ENCODE measurements around the gene HASPIN.
"Not testable (repeated sequence)": the region's sequence is repeated elsewhere in the genome, so short reads cannot be mapped to it uniquely, and the experiment has no call there.

HASPIN gene

DNA sequence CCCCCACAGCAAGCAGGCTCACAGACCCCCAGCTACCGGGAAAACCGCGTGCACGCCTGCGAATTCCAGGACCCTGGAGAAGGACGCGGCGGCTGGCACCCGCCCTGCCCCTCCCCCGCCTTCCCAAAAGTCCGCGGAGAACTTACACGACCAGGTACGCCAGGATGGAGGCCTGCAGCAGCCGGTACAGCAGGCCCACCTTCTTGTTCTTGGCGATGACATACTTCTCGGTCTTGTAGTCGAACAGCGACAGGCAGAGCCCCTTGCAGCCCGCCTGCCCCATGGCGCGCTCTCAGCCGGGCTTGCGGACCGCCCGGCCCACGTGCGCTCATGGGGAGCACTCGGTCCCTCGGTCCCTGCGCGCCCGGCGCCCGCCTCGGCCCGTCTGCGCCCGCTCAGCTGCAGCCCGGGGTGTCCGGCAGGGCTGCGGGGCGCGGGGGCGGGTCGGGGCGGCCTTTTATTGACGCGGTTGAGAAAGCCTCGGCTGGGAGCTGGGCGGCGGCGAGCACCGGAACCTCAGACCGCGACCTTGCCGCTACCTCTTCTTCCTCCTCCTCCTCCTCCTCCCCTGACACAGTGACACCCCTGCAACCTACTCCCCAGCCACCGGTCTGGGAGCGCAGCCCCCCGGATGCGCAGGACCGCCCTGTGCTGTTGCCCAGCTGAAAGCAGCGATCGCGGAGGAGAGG lies 27.8 kb upstream of the HASPIN start, which contains the start of gene P2RX5:
P2RX5 (minus strand) TSS at position 433 of the 689 bp plus-strand sequence; CDS start at position 283, 150 bp downstream.
- DNase-seq (ENCODE audit: low read depth in 2 of 2): no peak

DNA sequence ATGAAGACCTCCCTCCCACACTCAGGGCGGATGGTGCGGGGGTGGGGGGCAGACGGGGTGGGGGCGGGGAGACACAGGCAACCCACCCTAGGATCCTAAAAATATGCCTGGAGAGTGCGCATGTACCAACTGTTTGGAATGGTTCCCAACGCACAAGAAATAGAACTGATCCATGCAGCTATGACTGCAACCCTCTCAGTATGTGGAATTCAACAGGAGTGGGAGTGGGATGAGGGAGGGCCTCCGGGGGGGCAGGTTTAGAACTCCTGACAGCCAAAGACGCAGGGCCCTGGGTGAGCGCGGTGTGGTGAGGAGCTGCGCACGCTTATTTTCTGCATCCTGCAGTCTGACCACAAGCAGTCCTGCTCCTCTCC lies 26.6 kb upstream of the HASPIN start:
- DNase-seq (ENCODE audit: low read depth in 2 of 2): no peak

DNA sequence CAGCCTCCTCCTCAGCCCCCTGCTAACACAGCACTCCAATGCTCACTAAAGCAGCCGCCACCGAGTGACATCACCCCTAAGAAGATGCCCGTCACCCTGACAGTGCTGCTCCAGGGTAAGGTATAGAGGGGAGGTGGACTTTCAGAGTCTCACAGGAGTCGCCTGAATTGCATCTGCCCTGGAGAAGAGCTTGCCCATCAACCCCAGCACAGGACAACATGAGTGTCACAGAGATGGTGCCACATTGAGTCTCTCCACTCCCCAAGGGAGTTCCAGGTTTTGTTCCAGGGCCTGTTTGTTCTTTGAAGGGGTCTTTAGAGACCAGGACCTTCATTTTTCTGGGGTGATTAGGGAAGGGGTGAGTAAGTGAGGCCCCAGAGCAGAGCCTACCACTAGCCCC lies 25.6 kb upstream of the HASPIN start:
- DNase-seq (ENCODE audit: low read depth in 2 of 2): no peak

DNA sequence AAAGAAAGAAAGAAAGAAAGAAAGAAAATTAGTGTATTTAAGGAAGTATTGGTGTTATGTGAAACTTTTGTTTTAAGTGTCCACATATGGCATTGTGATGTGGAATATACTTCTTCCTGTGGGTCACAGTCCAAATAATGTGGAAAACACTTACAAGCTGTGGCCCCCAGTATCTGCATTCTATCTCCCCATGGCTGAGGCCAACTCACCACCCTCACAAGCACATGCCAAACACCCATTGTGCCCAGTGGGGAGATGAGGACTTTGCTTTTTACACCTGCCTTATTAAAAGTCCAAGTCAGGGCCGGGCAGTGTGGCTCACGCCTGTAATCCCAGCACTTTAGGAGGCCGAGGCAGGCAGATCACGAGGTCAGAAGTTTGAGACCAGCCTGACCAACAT lies 23.8 kb upstream of the HASPIN start:
- DNase-seq (ENCODE audit: low read depth in 2 of 2): no peak

DNA sequence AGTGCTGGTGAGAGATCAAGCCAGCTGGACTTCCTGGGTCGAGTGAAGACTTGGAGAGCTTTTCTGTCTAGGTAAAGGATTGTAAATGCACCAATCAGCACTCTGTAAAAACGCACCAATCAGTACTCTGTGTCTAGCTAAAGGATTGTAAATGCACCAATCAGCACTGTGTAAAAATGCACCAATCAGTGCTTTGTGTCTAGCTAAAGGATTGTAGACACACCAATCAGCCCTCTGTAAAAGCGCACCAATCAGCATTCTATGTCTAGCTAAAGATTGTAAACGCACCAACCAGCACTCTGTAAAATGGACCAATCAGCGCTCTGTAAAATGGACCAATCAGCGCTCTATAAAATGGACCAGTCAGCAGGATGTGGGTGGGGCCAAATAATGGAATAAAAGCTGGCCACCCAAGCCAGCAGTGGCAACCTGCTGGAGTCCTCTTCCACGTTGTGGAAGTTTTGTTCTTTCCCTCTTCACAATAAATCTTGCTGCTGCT lies 21.6 kb upstream of the HASPIN start:
- not testable (repeated sequence) for DNase-seq (ENCODE audit: low read depth in 2 of 2)

DNA sequence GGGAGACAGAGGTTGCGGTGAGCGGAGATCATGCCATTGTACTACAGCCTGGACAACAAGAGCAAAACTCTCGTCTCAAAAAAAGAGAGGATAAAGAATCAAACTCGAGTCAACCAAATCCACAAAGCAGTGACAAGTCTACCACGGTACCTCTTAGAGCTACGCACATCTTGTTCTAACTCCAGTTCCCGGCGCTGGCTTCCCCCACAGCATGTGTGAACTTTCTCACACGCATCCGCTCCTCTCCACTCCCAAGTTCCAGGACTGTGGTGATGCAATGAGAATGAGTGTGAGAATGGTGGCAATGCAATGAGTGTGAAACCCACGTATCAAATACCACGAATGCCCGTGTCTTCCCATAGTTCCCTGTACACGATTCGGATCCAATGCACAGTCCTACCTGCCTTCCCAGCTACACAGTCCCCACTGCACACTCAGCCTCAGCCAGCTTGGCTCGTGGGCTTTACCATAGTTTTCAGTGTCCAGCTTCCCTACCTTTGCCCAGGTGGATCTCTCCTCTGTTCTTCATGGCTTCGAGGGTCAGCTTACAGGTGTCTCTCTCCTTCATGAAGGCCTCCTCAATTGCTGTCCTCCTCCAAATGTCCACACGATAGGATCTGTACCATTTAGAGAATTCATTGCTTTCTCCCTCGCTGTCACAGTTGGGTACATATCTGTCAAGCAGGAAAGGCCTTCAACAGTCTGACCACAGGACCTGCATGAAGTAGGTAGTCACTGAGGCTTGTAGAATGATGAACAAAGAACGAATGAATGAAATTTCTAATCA lies 18.6 kb upstream of the HASPIN start:
- DNase-seq (ENCODE audit: low read depth in 2 of 2): no peak

DNA sequence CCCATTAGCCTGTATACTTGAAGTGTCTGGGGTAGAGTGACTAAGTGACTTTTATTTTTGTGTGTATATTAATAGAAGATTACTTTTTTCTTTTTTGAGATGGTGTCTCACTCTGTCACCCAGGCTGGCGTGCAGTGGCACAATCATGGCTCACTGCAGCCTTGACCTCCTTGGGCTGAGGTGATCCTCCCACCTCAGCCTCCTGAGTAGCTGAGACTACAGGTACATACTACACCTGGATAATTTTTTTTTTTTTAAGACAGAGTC lies 18.1 kb upstream of the HASPIN start:
- not testable (repeated sequence) for DNase-seq (ENCODE audit: low read depth in 2 of 2)

DNA sequence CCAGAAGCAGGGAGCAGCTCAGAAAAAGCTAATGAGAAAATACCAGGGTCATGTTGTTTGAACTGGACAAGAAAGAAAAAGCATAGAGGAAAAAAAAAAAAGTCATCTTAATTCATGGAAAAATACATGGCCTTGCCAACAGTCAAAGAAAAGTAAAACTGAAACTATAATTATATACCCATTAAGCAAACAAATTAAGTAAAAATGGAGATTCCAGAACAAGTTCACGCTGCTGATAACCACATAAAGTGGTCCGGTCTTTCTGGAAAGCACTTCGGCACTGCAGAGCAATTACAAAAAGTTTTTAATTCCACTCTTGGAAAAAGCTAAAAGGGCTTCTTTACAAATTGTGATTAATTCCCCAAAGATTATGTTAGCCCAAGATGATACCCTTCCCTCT lies 15.3 kb upstream of the HASPIN start:
- DNase-seq (ENCODE audit: low read depth in 2 of 2): no peak

DNA sequence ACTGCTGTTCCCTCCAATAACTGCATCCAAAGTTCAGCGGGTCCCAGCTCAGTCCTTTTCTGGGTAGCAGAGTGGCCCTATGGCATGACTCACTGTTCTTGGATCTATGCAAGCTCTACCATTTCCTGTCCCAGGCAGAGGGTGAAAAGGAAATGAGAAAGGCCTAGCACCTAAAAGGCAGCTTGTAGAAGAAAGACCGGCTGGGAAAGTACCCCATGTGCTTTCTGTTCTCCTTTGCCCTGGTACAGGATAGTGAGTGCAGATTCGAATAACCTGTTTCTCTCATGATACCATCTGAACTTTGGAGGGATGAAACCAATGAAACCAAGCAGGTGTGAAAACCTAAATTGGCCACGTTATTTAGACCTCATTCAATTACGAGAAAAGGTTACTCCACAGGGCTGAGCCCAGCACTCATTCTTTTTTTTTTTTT lies 12.7 kb upstream of the HASPIN start:
- no peak for DNase-seq (ENCODE audit: low read depth in 2 of 2)

DNA sequence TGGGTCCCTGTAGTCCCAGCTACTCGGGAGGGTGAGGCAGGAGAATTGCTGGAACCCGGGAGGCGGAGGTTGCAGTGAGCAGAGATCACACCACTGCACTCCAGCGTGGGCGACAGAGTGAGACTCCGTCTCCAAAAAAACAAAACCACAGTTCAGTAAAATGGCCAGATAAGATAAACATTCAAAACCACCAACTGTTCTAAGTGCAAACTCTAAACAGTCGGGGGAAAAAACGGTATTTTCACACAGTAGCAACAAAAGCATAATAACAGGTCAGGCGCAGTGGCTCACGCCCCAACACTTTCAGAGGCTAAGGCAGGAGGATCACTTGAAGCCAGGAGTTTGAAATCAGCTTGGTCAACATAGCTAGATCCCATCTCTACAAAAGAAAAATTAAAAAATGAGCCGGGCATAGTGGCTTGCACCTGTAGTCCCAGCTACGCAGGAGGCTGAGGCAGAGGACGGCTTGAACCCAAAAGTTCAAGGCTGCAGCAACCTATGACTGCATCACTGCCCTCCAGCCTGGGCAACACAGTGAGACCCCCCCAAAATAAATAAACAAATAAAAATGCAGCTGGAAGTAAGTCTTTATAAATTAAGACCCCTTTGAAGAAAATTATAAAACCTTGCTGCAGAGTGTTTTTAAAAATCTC lies 10.8 kb upstream of the HASPIN start:
- no peak for DNase-seq (ENCODE audit: low read depth in 2 of 2)

DNA sequence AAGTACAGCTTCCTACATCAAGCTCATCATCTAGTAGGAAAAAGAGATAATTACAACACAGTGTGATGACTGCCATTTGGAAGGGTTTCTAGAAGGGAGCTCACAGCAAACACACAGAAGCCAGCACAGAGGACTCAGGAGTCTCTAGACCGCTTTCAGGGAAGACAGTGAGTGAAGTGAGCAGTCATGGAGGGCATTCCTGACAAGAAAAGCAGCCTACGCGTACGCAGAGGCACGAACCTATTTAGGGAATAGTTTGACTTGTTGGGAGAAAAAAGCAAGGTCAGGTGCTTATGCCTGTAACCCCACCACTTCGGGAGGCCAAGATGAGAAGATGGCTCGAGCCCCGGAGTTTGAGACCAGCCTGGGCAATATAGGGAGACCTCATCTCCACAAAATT lies 8.4 kb upstream of the HASPIN start:
- DNase-seq (ENCODE audit: low read depth in 2 of 2): no peak

DNA sequence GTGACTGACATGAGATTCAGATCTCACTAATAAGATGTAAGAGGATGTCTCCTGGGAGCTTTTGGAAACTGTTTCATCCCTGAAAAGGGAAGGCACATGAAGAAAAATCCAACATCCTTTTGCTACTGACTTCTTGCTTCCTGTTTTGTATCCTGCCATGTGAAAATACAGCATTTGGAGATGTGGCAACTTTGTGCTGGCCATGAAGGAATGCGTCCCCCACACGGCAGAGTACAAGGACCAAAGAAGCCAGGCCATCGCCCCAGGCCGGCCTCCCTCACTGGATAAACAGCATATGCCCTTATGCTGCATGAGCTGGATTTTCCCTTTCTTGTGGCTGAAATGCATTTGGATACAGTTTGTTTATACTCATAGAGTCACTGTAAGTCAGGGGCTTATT lies 5.5 kb upstream of the HASPIN start:
- no peak for DNase-seq (ENCODE audit: low read depth in 2 of 2)

DNA sequence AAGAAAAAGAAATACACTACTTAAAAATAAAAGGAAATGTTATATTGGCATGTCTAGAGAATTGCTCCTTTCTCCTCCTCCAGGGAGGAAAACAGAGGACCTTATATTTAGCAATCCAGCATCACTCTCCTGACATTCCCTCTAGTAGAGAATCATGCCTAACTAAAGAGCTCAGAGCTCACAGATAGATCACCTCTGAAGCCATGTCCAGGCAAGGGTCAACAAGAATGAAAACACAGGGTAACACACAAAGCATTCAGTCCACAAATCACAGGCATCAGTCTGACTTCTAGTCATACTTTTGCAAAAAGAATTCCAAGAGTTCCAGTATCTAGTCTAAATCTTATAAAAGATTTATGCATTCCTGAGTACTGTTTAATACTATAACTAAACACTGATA lies 4.4 kb upstream of the HASPIN start:
- no peak for DNase-seq (ENCODE audit: low read depth in 2 of 2)

DNA sequence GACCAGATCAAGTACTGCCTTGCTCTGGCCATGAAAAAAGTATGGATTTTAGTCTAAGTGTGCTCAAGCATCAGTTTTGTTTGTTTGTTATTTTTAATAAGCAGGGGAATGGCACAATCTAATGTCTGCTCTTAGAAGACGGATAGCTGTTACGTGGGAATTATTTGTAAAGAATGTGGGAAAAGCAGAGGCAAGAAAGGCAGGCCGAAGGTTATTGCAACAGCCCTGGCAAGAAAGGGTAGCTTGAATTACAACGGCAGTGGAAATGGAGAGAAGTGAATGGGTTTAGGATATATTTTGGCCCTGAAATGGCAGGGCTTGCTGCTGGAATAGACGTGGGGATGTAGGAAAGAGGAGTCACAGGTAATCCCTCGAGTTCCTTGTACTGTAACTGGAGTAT lies 987 bp upstream of the HASPIN start:
- DNase-seq (ENCODE audit: low read depth in 2 of 2): no peak

DNA sequence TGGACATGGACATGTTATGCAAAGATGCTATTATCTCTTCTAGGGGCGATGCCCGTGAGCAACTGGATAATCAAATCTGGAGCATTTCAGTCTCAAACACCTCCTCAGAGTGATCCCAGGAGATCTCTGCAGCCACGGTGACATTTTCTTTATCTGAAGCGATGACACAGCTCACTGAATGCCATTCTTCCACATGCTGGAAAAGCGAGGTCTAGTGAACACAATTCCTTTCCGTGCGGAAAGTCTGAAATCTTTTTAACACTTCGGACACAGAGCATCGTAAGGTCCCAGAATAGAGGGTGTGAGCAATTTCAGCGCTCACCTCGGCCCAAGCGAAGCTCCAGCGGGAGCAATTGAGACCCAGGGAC lies 531 bp upstream of the HASPIN start:
- no peak for DNase-seq (ENCODE audit: low read depth in 2 of 2)

DNA sequence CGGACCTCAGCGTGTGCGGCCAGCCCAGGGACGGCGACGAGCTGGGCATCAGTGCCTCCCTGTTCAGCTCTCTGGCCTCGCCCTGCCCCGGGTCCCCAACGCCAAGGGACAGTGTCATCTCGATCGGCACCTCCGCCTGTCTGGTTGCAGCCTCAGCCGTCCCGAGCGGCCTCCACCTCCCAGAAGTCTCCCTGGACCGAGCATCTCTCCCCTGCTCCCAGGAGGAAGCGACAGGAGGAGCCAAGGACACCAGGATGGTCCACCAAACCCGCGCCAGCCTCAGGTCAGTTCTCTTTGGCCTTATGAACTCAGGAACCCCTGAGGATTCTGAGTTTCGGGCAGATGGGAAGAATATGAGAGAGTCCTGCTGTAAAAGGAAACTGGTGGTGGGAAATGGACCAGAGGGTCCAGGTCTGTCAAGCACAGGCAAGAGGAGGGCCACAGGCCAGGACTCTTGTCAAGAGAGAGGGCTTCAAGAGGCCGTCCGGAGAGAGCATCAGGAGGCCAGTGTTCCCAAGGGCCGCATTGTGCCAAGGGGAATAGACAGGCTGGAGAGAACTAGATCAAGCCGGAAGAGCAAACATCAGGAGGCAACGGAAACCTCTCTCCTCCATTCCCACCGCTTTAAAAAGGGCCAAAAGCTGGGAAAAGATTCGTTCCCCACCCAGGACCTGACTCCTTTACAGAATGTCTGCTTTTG lies 825 bp downstream of the HASPIN start:
- DNase-seq (ENCODE audit: low read depth in 2 of 2): no peak

DNA sequence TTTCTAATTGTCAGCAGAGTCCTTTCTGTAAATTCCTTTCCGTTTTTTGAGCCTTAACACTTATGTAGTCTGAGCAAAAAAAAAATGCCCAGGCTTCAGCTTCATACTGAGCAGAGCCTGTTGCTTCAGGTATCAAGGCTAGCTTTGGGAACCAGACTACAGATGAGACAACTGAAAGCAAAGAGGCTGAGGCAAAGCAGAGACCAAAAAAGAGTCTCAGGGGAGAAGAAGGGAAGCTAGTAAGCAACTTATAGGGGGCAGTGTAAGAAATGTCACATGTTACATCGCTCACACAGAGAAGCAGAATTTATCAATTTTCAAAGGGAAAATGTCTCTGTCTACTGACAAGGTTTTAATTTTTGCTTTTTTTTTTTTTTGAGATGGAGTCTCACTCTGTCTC lies 3.3 kb downstream of the HASPIN start:
- DNase-seq (ENCODE audit: low read depth in 2 of 2): no peak

DNA sequence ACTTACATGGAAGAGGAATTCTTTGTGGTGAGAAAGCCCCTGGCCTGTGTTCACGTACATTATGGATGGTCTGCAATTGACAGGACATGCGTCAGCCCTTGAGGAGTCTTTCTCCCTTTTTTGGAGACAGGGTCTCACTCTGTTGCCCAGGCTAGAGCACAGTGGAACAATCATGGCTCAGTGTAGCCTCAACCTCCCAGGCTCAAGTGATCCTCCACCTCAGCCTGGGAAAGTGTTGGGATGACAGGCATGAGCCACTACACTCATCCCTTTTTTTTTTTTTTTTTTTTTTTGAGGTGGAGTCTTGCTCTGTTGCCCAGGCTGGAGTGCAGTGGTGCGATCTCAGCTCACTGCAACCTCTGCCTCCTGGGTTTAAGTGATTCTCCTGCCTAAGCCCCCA lies 4.4 kb downstream of the HASPIN start:
- not testable (repeated sequence) for DNase-seq (ENCODE audit: low read depth in 2 of 2)

DNA sequence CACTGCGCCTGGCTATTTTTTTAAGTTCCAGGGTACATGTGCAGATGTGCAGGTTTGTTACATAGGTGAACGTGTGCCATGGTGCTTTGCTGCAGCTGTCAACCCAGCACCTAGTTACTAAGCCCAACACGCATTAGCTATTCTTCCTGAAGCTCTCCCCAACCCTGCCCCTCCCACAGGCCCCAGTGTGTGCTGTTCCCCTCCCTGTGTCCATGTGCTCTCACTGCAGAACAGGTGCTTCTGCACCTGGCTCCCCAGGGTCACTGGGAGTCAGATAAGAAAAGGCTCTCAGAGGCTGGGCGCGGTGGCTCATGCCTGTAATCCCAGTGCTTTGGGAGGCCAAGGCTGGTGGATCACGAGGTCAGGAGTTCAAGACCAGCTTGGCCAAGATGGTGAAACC lies 6.2 kb downstream of the HASPIN start:
- DNase-seq (ENCODE audit: low read depth in 2 of 2): no peak

DNA sequence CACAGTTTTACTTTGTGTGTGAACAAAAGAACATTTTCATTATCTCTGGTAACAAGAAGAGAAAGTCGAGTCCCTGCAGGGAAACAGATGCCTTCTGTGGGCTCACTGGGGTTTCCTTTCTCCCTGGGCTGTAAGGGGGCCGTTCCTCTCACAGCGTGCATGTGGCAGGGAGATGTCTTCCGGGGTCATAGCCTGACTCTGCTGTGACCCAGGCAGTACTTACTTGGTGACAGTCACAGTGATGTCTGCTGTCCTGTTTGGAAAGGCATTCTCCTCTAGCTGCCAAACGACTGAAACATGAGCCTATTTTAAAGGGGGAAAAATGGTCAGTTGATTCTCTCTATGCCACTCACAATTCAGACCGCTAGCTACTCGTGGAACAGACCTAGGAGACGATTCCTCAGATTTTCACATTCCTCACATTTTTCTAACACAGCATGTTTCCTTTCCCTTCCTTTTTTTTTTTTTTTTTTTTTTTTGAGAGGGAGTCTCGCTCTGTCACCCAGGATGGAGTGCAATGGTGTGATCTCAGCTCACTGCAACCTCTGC lies 7.3 kb downstream of the HASPIN start:
- peak in 1 of 2 experiments; percentile 32 for DNase-seq (ENCODE audit: low read depth in 2 of 2)

DNA sequence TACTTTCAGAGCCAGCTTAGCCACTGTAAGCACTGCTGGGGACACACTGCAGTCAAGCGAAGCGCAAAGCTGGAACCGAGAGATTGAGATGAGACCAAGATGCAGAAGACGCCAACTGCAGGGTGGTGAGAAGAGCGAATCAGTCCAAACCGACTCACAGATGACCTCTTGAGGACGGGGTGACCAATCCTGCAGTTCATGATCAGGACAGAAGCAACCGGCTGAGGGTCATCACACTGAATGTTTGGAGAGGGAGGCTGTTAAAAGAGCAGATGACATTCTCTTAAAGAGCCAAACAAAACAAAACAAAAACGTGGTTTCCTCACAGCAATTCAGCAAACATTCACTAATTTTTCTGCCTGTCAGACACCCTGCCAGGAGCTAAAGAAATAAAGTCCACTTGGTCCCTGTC lies 8.5 kb downstream of the HASPIN start:
- no peak for DNase-seq (ENCODE audit: low read depth in 2 of 2)

DNA sequence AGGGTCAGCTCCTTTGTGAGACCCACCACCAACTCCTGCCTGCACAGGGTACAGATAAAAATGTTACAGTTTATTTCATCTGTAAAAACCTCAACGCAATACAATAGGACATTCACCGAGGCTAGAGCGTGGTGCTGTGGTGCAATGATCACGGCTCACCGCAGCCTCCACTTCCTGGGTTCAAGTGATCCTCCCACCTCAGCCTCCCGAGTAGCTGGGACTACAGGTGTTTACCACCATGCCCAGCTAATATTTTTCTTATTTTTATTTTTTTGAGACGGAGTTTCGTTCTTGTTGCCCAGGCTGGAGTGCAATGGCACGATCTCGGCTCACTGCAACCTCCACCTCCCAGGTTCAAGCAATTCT lies 11.2 kb downstream of the HASPIN start:
- DNase-seq (ENCODE audit: low read depth in 2 of 2): not testable (repeated sequence)

Measured in fibroblast of skin of left quadriceps (primary cell).